H1 (cell line): ENCODE results near the gene TMEM126B. TPM values are rescaled to one million over a fixed set of nuclear protein-coding genes. Genes with fewer than 3 reads are reported as not detected.

Experiments used
- CTCF ChIA-PET: fragments of 300-600 bp; sonication (Branson Sonifier 250); formaldehyde crosslinking; loops from one replicate; lab custom pipeline; 2021; ENCODE audit not compliant: partially characterized antibody; lab: Charles Lee
- POLR2A ChIA-PET: fragments of 300-600 bp; sonication (Branson Sonifier 250); formaldehyde crosslinking; loops from one replicate; lab custom pipeline; 2021; ENCODE audit warnings: inconsistent platforms; ENCODE audit not compliant: partially characterized antibody; lab: Charles Lee
- DNase-seq, 2 experiments: peaks; one replicate each; pipeline versions ENCODE4 v3.0.0 to v3.0.0-alpha.2; 2010 to 2022; ENCODE audit warnings: low spot score in 2 of 2, low read depth in 1 of 2, mixed read lengths in 1 of 2
- FAIRE-seq: peaks from 2 replicates; lab custom pipeline; 2011; peaks lifted over from hg19 to GRCh38; lab: Jason Lieb, UNC
- H2AFZ ChIP-seq: 2 replicates; pipeline ENCODE4 v1.8.1; 2012; ENCODE audit warnings: low read length, inconsistent platforms
- H2AK5ac ChIP-seq: 2 replicates; pipeline ENCODE4 v1.6.1; 2013; ENCODE audit warnings: low read depth, low read length
- H2BK120ac ChIP-seq: replicated peaks from 2 replicates; pipeline ENCODE3; 2013; ENCODE audit warnings: low read depth, low read length, inconsistent platforms
- H2BK12ac ChIP-seq: 2 replicates; pipeline ENCODE4 v1.6.1; 2013; ENCODE audit warnings: low read depth, low read length
- H2BK15ac ChIP-seq: 2 replicates; pipeline ENCODE4 v1.6.1; 2013; ENCODE audit warnings: low read length
- H2BK20ac ChIP-seq: 2 replicates; pipeline ENCODE4 v1.6.1; 2013; ENCODE audit warnings: low read length
- H2BK5ac ChIP-seq: 2 replicates; pipeline ENCODE4 v1.6.1; 2013; ENCODE audit warnings: low read depth, low read length
- H3K14ac ChIP-seq: 2 replicates; pipeline ENCODE4 v1.6.1; 2013; ENCODE audit warnings: inconsistent platforms; ENCODE audit not compliant: insufficient read length
- H3K18ac ChIP-seq: 2 replicates; pipeline ENCODE4 v1.6.1; 2013; ENCODE audit warnings: low read length; ENCODE audit errors: extremely low read depth
- H3K23ac ChIP-seq: 2 replicates; pipeline ENCODE4 v1.6.1; 2013; ENCODE audit warnings: inconsistent platforms; ENCODE audit not compliant: insufficient read length
- H3K23me2 ChIP-seq: 2 replicates; pipeline ENCODE4 v1.6.1; 2013; ENCODE audit warnings: low read depth, low read length
- H3K27ac ChIP-seq: 2 replicates; pipeline ENCODE4 v1.6.1; 2011; ENCODE audit warnings: low read depth, low read length, inconsistent platforms
- H3K27me3 ChIP-seq, 4 experiments: replicated peaks in 1 of 4; 1 replicate in 1 of 4; 2 replicates in 3 of 4; pipeline versions ENCODE4 v1.6.1 to v1.8.1; 2011 to 2013; ENCODE audit warnings: low read length in 3 of 4, mild to moderate bottlenecking in 3 of 4, inconsistent platforms in 2 of 4, mixed read lengths in 2 of 4, moderate library complexity in 1 of 4; ENCODE audit not compliant: control insufficient read depth in 3 of 4, insufficient read depth in 3 of 4; ENCODE audit errors: extremely low read depth in 1 of 4
- H3K36me3 ChIP-seq, 4 experiments: 2 replicates each; pipeline versions ENCODE4 v1.6.1 to v1.8.1; 2011 to 2013; ENCODE audit warnings: mild to moderate bottlenecking in 4 of 4, low read length in 3 of 4, moderate library complexity in 2 of 4, control low read depth in 1 of 4, inconsistent platforms in 1 of 4; ENCODE audit not compliant: insufficient read depth in 4 of 4, control insufficient read depth in 2 of 4
- H3K4ac ChIP-seq: replicated peaks from 2 replicates; pipeline ENCODE3; 2013; ENCODE audit warnings: low read length, low read depth, mixed read lengths, inconsistent platforms; ENCODE audit not compliant: insufficient read length
- H3K4me1 ChIP-seq, 4 experiments: replicated peaks in 1 of 4; 1 replicate in 1 of 4; 2 replicates in 3 of 4; pipeline versions ENCODE4 v1.6.1 to v1.8.1; 2011 to 2013; ENCODE audit warnings: low read length in 3 of 4, inconsistent platforms in 2 of 4, mixed read lengths in 1 of 4; ENCODE audit not compliant: insufficient read depth in 4 of 4, control insufficient read depth in 3 of 4
- H3K4me2 ChIP-seq, 2 experiments: 2 replicates each; pipeline versions ENCODE4 v1.6.1 to v1.8.1; 2011 to 2013; ENCODE audit warnings: low read depth in 2 of 2, low read length in 2 of 2, control low read depth in 1 of 2, inconsistent platforms in 1 of 2, mild to moderate bottlenecking in 1 of 2; ENCODE audit not compliant: insufficient read depth in 1 of 2
- H3K4me3 ChIP-seq, 4 experiments: fragments of 200-600, 300-600 bp in 1 of 4; sonication (generic), shearing (Covaris generic), sonication (Bioruptor Twin) in 1 of 4; 2 replicates each; pipeline versions ENCODE4 v1.5.1 to v1.8.1; 2011 to 2016; ENCODE audit warnings: low read length in 4 of 4, low read depth in 3 of 4, control low read depth in 2 of 4, inconsistent platforms in 2 of 4, mild to moderate bottlenecking in 2 of 4, mixed read lengths in 1 of 4, moderate library complexity in 1 of 4; ENCODE audit not compliant: insufficient read depth in 2 of 4; ENCODE audit errors: extremely low read depth in 1 of 4
- H3K56ac ChIP-seq: replicated peaks from 2 replicates; pipeline ENCODE3; 2013; ENCODE audit warnings: low read depth, mild to moderate bottlenecking, mixed read lengths, low read length, inconsistent platforms; ENCODE audit not compliant: insufficient read length
- H3K79me1 ChIP-seq: 2 replicates; pipeline ENCODE4 v1.6.1; 2013; ENCODE audit warnings: low read depth, low read length, control low read depth
- H3K79me2 ChIP-seq, 2 experiments: 2 replicates each; pipeline versions ENCODE4 v1.6.1 to v1.8.1; 2012 to 2013; ENCODE audit warnings: low read length in 2 of 2, mild to moderate bottlenecking in 2 of 2, inconsistent platforms in 1 of 2; ENCODE audit not compliant: insufficient read depth in 2 of 2, control insufficient read depth in 1 of 2
- H3K9ac ChIP-seq, 4 experiments: replicated peaks in 1 of 4; 1 replicate in 1 of 4; 2 replicates in 3 of 4; pipeline versions ENCODE4 v1.6.1 to v1.8.1; 2011 to 2013; ENCODE audit warnings: low read depth in 3 of 4, low read length in 3 of 4, control low read depth in 2 of 4, mild to moderate bottlenecking in 2 of 4, moderate library complexity in 2 of 4, inconsistent platforms in 1 of 4; ENCODE audit errors: extremely low read depth in 1 of 4
- H3K9me3 ChIP-seq, 2 experiments: 2 replicates each; pipeline versions ENCODE4 v1.6.1 to v1.8.1; 2012 to 2013; ENCODE audit warnings: mild to moderate bottlenecking in 2 of 2, moderate library complexity in 2 of 2, control low read depth in 1 of 2, inconsistent platforms in 1 of 2, low read depth in 1 of 2, low read length in 1 of 2, mixed read lengths in 1 of 2; ENCODE audit not compliant: insufficient read depth in 2 of 2
- H4K20me1 ChIP-seq, 2 experiments: replicated peaks in 1 of 2; 2 replicates each; pipeline versions ENCODE3 to v1.8.1; 2011 to 2013; ENCODE audit warnings: inconsistent platforms in 2 of 2, low read length in 2 of 2, mild to moderate bottlenecking in 1 of 2; ENCODE audit not compliant: insufficient read depth in 2 of 2, control insufficient read depth in 1 of 2
- H4K5ac ChIP-seq: 2 replicates; pipeline ENCODE4 v1.6.1; 2013; ENCODE audit warnings: low read length, low read depth, mixed read lengths, inconsistent platforms; ENCODE audit not compliant: insufficient read length
- H4K8ac ChIP-seq: 2 replicates; pipeline ENCODE4 v1.8.0; 2013; ENCODE audit warnings: mild to moderate bottlenecking, moderate library complexity, low read length, inconsistent platforms; ENCODE audit not compliant: insufficient read depth; ENCODE audit errors: extremely low read depth
- H4K91ac ChIP-seq: replicated peaks from 2 replicates; pipeline ENCODE3; 2013; ENCODE audit warnings: low read length, mixed read lengths, inconsistent platforms; ENCODE audit not compliant: insufficient read length
- SP4 ChIP-seq: IDR thresholded peaks from 2 replicates; pipeline ENCODE4 v1.6.1; 2012; ENCODE audit warnings: low read length, inconsistent platforms
- ZNF274 ChIP-seq: IDR thresholded peaks from 2 replicates; pipeline ENCODE4 v1.7.0; 2012; ENCODE audit warnings: low read length, borderline replicate concordance; ENCODE audit errors: extremely low read depth
- WGBS, 2 experiments: shearing (Covaris generic) in 1 of 2; methylation state at CpG; one replicate each; pipeline versions ENCODE4 v1.1.6 to v1.1.7; 2013 to 2015; ENCODE audit warnings: low lambda C conversion rate in 2 of 2, mixed read lengths in 2 of 2, inconsistent platforms in 1 of 2, low coverage in 1 of 2, missing lambda C conversion rate in 1 of 2; ENCODE audit not compliant: insufficient replicate concordance in 2 of 2, insufficient coverage in 1 of 2, insufficient read length in 1 of 2; ENCODE audit errors: extremely low coverage in 1 of 2, missing lambda C conversion rate in 1 of 2; 5-methylcytosine and 5-hydroxymethylcytosine counted together
- polyA plus RNA-seq, 7 experiments: library from polyadenylated mRNA; depleted of rRNA in 3 of 7; stranded (reverse) in 5 of 7; unstranded in 2 of 7; fragments of >200 nt in 5 of 7; fragments of 200-250 nt in 2 of 7; gene quantifications; 1 replicate in 5 of 7; 2 replicates in 1 of 7; 4 replicates in 1 of 7; pipeline versions ENCODE4 v1.2.1 to v1.2.3, GENCODE V29; 2011 to 2013; ENCODE audit warnings: missing spikeins in 2 of 7, mixed read lengths in 2 of 7
- total RNA-seq: library from RNA; stranded (reverse); fragmentation: NEBNext Ultra II Directional; extraction: Animal tissue kit (Norgen Biotek cat#: 25700); gene quantifications from 2 replicates; pipeline ENCODE4 v1.2.1, GENCODE V29; 2021

Gene TMEM126B
- total and polyA plus RNA-seq, 2 of the 8 experiments (the other 6 are each of a cell fraction or from before 2014, with no cell fraction given): 85.6 to 101 TPM

DNA sequence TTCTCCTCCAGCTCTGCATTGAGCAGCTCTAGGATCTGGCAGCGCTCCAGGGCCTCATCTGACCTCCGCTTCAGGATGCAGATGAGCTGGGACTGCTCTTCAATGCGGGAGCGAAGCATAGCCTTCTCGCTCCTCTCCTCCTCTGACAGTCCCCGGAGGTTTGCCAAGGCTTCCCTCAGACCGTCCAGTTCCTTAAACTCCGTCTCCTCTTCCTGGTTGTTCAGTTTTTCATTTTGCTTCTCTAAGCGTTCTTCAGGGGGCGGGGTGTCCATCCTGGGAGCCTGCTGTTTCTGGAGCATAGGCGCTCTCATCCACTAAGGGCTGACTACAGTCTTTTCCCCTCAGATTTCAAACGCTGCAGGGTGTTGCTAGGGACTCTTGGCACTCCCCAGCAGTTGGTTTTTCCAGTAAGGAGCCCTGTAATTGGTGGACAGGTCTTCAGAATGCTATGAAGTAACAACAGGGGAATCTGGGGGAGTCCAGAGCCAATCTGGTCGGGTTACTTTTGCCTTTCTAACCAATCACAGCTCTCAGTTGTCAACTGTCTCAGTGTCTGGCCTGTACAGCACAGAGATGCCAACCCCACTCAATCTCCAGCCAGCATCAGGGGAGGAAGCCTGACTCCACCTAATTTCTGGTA, 57.5 kb downstream of the TMEM126B start, which contains the start of gene CCDC89:
TSS of gene CCDC89 (minus strand) at position 376 of the 640 bp plus-strand sequence. CDS start at position 311, 65 bp downstream.
- no peak within 1 kb of the TSS for H3K14ac ChIP-seq
- no peaks in the 10 kb centered on the region for H3K9me3 ChIP-seq
- no peak within 1 kb of the TSS for H2AK5ac ChIP-seq
- H3K9ac ChIP-seq: no peak within 1 kb of the TSS
- H2BK12ac ChIP-seq: no peak within 1 kb of the TSS
- WGBS, 2 experiments: 93% methylated on average over 13 of the region's 13 CpGs; no CpG with 5 or more reads in 1 of the 2 experiments
- no peak within 1 kb of the TSS for H3K56ac ChIP-seq
- H4K8ac ChIP-seq: no peak within 1 kb of the TSS
- no peak within 1 kb of the TSS for H3K18ac ChIP-seq
- POLR2A ChIA-PET: no interaction called here
- no peaks in the 10 kb centered on the region; a peak in 1 of 7 replicates for H3K27me3 ChIP-seq
- no peak within 1 kb of the TSS for H3K4me2 ChIP-seq
- H4K91ac ChIP-seq: no peak within 1 kb of the TSS
- CTCF ChIA-PET: interaction anchor here (0.5 to 4.5 kb wide), 5 partner anchors 11 to 503 kb away, joined by 3 to 33 read pairs (median 3); partner anchors contain the start of gene SYTL2
- TF ChIP-seq ZNF274 (no peak), SP4 (no peak)
- no peak within 1 kb of the TSS for H3K4me3 ChIP-seq
- H2BK20ac ChIP-seq: no peak within 1 kb of the TSS
- H3K23me2 ChIP-seq: no peaks in the 10 kb centered on the region
- H3K4me1 ChIP-seq: peaks cover 0 to 3% (median 1%) of the 10 kb centered on the region in 4 experiments; a peak in 3 of 7 replicates
- no peaks in the 10 kb centered on the region for H3K36me3 ChIP-seq
- H2BK15ac ChIP-seq: no peak within 1 kb of the TSS; the same call in 1 of the 2 replicates
- no peak within 1 kb of the TSS for H2BK120ac ChIP-seq
- no peak within 1 kb of the TSS for H3K27ac ChIP-seq
- H3K23ac ChIP-seq: no peak within 1 kb of the TSS
- no peaks in the 10 kb centered on the region for H4K20me1 ChIP-seq
- no peak within 1 kb of the TSS for H3K4ac ChIP-seq
- FAIRE-seq (no peak), DNase-seq (no peak)
- H2AFZ ChIP-seq: peak within 1 kb of the TSS; percentile 72; the same call in 1 of the 2 replicates
- H3K79me1 ChIP-seq: no peaks in the 10 kb centered on the region
- no peak within 1 kb of the TSS for H2BK5ac ChIP-seq
- no peaks in the 10 kb centered on the region for H3K79me2 ChIP-seq
- no peak within 1 kb of the TSS for H4K5ac ChIP-seq

Other genes with a start within 250 kb of the TMEM126B start
- 14.3 and 17.0 TPM in 2 replicates for gene DLG2, start 1.2 kb upstream of the TMEM126B start, total RNA-seq
- gene DLG2, start 1.2 kb upstream of the TMEM126B start, polyA plus RNA-seq (2011; rRNA removed): 1.7 and 2.2 TPM in 2 replicates
- gene TMEM126A, start 19.4 kb downstream of the TMEM126B start, total RNA-seq: 33.7 and 36.2 TPM in 2 replicates
- gene TMEM126A, start 19.4 kb downstream of the TMEM126B start, polyA plus RNA-seq (2011; rRNA removed): 24.8 and 58.7 TPM in 2 replicates
- gene CREBZF, start 36.5 kb downstream of the TMEM126B start, total RNA-seq: 44.2 and 44.9 TPM in 2 replicates
- 15.4 and 26.5 TPM in 2 replicates for gene CREBZF, start 36.5 kb downstream of the TMEM126B start, polyA plus RNA-seq (2011; rRNA removed)
- not detected in 2 replicates for gene CCDC89, start 57.6 kb downstream of the TMEM126B start, total RNA-seq
- gene CCDC89, start 57.6 kb downstream of the TMEM126B start, polyA plus RNA-seq (2011; rRNA removed): not detected in 2 replicates
- gene SYTL2, start 182.5 kb downstream of the TMEM126B start, total RNA-seq: 9.1 TPM in 2 replicates
- gene SYTL2, start 182.5 kb downstream of the TMEM126B start, polyA plus RNA-seq (2011; rRNA removed): 1.1 and 1.3 TPM in 2 replicates
- gene CCDC83, start 226.8 kb downstream of the TMEM126B start, total RNA-seq: not detected in 2 replicates
- gene CCDC83, start 226.8 kb downstream of the TMEM126B start, polyA plus RNA-seq (2011; rRNA removed): not detected in 2 replicates